Activated CD4-positive, alpha-beta T cell treated with anti-CD3 and anti-CD28 coated beads, Interleukin-2, amount 10 ng/mL, durations not matched to agents 7 days and 5 days (primary cell): ENCODE data around the gene PPP1R12B. TPM values are rescaled to one million over a fixed set of nuclear protein-coding genes. Genes with fewer than 3 reads are reported as not detected.
"Not testable (repeated sequence)": the region's sequence is repeated elsewhere in the genome, so short reads cannot be mapped to it uniquely, and the experiment has no call there.

Experiments used
- CTCF ChIA-PET: fragments of 350-600 bp; sonication (Branson Sonifier 250); formaldehyde crosslinking; loops from one replicate; lab custom pipeline; 2021; ENCODE audit warnings: antibody characterized with exemption; lab: Charles Lee
- POLR2A ChIA-PET: fragments of 350-600 bp; sonication (Branson Sonifier 250); formaldehyde crosslinking; loops from one replicate; lab custom pipeline; 2021; ENCODE audit warnings: antibody characterized with exemption; lab: Charles Lee
- DNase-seq: peaks from one replicate; pipeline ENCODE4 v3.0.0-alpha.2; 2020
- H3K27ac Mint-ChIP-seq: one replicate; pipeline ENCODE4 v1.8.0; 2021; ENCODE audit warnings: mild to moderate bottlenecking, moderate library complexity, mixed read lengths
- H3K27me3 Mint-ChIP-seq: one replicate; pipeline ENCODE4 v1.8.0; 2021; ENCODE audit warnings: mixed read lengths
- H3K36me3 Mint-ChIP-seq: one replicate; pipeline ENCODE4 v1.8.0; 2021; ENCODE audit warnings: low read depth, mixed read lengths
- H3K4me1 Mint-ChIP-seq: one replicate; pipeline ENCODE4 v1.8.0; 2021; ENCODE audit warnings: mixed read lengths
- H3K4me3 Mint-ChIP-seq: one replicate; pipeline ENCODE4 v1.8.0; 2021; ENCODE audit warnings: mild to moderate bottlenecking, moderate library complexity, mixed read lengths
- H3K9me3 Mint-ChIP-seq: one replicate; pipeline ENCODE4 v1.8.0; 2021; ENCODE audit warnings: mixed read lengths
- total RNA-seq, 2 experiments: library from RNA; stranded (reverse); gene quantifications; one replicate each; pipeline ENCODE4 v1.2.3, GENCODE V29; 2021

The PPP1R12B gene
- total RNA-seq, 2 experiments from 2014 or later = 20.2 to 25.0 TPM

GRCh38 chr1:202631076-202631923 is 282.8 kb downstream of the PPP1R12B start:
- ChIA-PET POLR2A (no interaction called here), CTCF (interaction anchor here (0.7 to 1.6 kb wide), 3 partner anchors 11 to 36 kb away, joined by 3 to 4 read pairs (median 3); no protein-coding TSS in a partner anchor)
- no peak overlapping the region for H3K4me3 Mint-ChIP-seq
- no peaks in the 10 kb centered on the region for H3K36me3 Mint-ChIP-seq
- H3K9me3 Mint-ChIP-seq = no peaks in the 10 kb centered on the region
- no peak overlapping the region for H3K27ac Mint-ChIP-seq
- peaks cover 28% of the 10 kb centered on the region for H3K4me1 Mint-ChIP-seq
- peaks cover 71% of the 10 kb centered on the region for H3K27me3 Mint-ChIP-seq
- no peak for DNase-seq

GRCh38 chr1:202632241-202632640 is 283.7 kb downstream of the PPP1R12B start:
- Mint-ChIP-seq H3K4me1 (peaks cover 28% of the 10 kb centered on the region), H3K27ac (no peak overlapping the region), H3K9me3 (no peaks in the 10 kb centered on the region), H3K4me3 (no peak overlapping the region), H3K36me3 (no peaks in the 10 kb centered on the region), H3K27me3 (peaks cover 67% of the 10 kb centered on the region)
- DNase-seq = no peak
- ChIA-PET CTCF (interaction anchor here (1.2 to 1.6 kb wide), 2 partner anchors 10 to 18 kb away, joined by 3 to 4 read pairs; no protein-coding TSS in a partner anchor), POLR2A (no interaction called here)

DNA sequence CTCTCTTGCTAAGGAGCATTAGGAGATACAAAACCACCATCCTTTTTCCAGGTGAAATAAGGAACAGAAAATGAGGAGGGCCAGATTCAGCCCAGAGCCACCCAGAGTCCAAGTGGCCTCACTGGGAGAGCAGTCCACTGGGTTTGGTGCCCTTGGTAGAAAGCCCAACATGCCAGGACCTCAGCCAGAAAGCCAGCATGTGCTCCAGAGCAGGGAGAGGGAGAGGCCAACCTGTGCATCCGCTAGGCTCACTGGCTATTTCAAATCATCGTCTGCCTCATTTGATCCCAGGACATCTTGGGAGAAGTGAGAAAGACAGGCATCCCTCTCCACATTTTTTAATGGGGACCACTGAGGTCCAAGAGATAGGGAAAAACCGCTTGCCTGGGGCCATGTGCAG is 287.7 kb downstream of the PPP1R12B start:
- H3K9me3 Mint-ChIP-seq, CTCF ChIA-PET, H3K4me3 Mint-ChIP-seq, H3K36me3 Mint-ChIP-seq, H3K27ac Mint-ChIP-seq, H3K4me1 Mint-ChIP-seq, POLR2A ChIA-PET, DNase-seq: not testable (repeated sequence)
- peaks cover 78% of the 10 kb centered on the region for H3K27me3 Mint-ChIP-seq

- H3K27me3 Mint-ChIP-seq = peaks cover 79% of the 10 kb centered on the region
- POLR2A ChIA-PET, H3K27ac Mint-ChIP-seq, H3K9me3 Mint-ChIP-seq, H3K36me3 Mint-ChIP-seq, H3K4me3 Mint-ChIP-seq, H3K4me1 Mint-ChIP-seq, DNase-seq: not testable (repeated sequence)
- CTCF ChIA-PET = interaction anchor here (0.9 kb wide), 1 partner anchor 10 kb away, joined by 3 read pairs; no protein-coding TSS in a partner anchor
These were observed 289.0 kb downstream of the PPP1R12B start for GRCh38 chr1:202637321-202638018.

DNA sequence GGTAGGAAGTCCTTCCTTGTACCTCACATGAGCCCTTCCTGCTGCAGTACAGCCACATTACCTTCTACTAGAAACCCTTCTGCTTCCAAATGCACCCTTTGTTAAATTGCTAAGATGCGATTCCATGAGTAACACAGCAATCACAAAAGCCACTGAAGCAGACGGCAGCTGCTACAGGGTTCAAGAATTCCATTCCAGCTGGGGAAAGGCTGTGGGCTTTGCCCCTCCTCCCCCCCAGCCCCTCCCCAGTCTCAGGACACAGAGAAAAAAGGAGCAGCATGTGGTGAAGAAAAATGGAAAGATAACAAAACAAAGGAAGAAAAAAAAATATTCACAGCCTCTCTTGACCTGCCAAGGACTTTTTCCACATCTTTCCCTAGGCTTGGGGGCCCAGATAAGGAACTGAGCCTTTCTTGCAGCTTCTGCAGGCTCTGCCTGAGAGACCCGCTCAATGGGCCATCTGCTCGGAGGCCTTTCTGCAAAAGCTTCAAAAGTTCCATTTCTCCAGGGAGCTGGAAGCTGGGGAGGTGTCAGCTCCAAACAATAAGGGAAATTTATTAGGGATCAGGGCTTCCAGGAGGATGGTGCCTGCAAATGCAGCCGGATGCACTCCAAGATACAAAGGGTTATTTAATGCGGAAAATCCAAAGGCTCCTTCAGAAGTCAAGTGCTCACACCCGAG is 289.7 kb downstream of the PPP1R12B start:
- POLR2A ChIA-PET = no interaction called here
- Mint-ChIP-seq H3K27ac (no peak overlapping the region), H3K9me3 (no peaks in the 10 kb centered on the region), H3K36me3 (no peaks in the 10 kb centered on the region), H3K4me1 (no peaks in the 10 kb centered on the region), H3K4me3 (no peak overlapping the region), H3K27me3 (peaks cover 78% of the 10 kb centered on the region)
- CTCF ChIA-PET = interaction anchor here (0.9 kb wide), 1 partner anchor 9 kb away, joined by 3 read pairs; no protein-coding TSS in a partner anchor
- no peak for DNase-seq

GRCh38 chr1:202638701-202639305 is 290.3 kb downstream of the PPP1R12B start:
- peaks cover 76% of the 10 kb centered on the region for H3K27me3 Mint-ChIP-seq
- DNase-seq, CTCF ChIA-PET, H3K4me3 Mint-ChIP-seq, H3K27ac Mint-ChIP-seq, H3K4me1 Mint-ChIP-seq, H3K9me3 Mint-ChIP-seq, POLR2A ChIA-PET, H3K36me3 Mint-ChIP-seq: not testable (repeated sequence)

GRCh38 chr1:202639500-202639899 is 291.0 kb downstream of the PPP1R12B start:
- H3K4me1 Mint-ChIP-seq = peaks cover 5% of the 10 kb centered on the region
- ChIA-PET CTCF (no interaction called here), POLR2A (no interaction called here)
- no peak overlapping the region for H3K4me3 Mint-ChIP-seq
- H3K9me3 Mint-ChIP-seq = no peaks in the 10 kb centered on the region
- H3K36me3 Mint-ChIP-seq = no peaks in the 10 kb centered on the region
- DNase-seq = no peak
- no peak overlapping the region for H3K27ac Mint-ChIP-seq
- H3K27me3 Mint-ChIP-seq = peaks cover 78% of the 10 kb centered on the region

GRCh38 chr1:202642212-202642611 is 293.7 kb downstream of the PPP1R12B start:
- Mint-ChIP-seq H3K9me3 (no peaks in the 10 kb centered on the region), H3K4me3 (no peak overlapping the region), H3K27me3 (peaks cover 89% of the 10 kb centered on the region), H3K36me3 (no peaks in the 10 kb centered on the region), H3K27ac (no peak overlapping the region), H3K4me1 (peaks cover 5% of the 10 kb centered on the region)
- POLR2A ChIA-PET = no interaction called here
- no peak for DNase-seq
- CTCF ChIA-PET = interaction anchor here (1.2 kb wide), 1 partner anchor 11 kb away, joined by 4 read pairs; no protein-coding TSS in a partner anchor

Other genes starting within 250 kb of the PPP1R12B start
- not detected for gene GPR37L1, start 225.8 kb upstream of the PPP1R12B start, total RNA-seq
- gene ARL8A, start 204.0 kb upstream of the PPP1R12B start, total RNA-seq = 10 to 100 TPM; 51.6 to 53.8 TPM
- 100 to 1,000 TPM; 183 to 188 TPM for gene PTPN7, start 188.1 kb upstream of the PPP1R12B start, total RNA-seq
- gene LGR6, start 154.9 kb upstream of the PPP1R12B start, total RNA-seq = not detected
- gene UBE2T, start 6.8 kb upstream of the PPP1R12B start, total RNA-seq = 10 to 100 TPM; 68.3 to 80.3 TPM